HepG2 (cell line): ENCODE measurements around the gene RPL38.

Experiments used
- KDM1A ChIP-seq: IDR thresholded peaks from 2 replicates; pipeline ENCODE4 v1.6.1; 2016; ENCODE audit warnings: missing compliant biosample characterization
- NCOA1 ChIP-seq: sonication (generic); formaldehyde crosslinking; IDR thresholded peaks from 2 replicates; pipeline ENCODE4 v1.9.0; 2021; ENCODE audit warnings: missing genetic modification reagents
- NR2F1 ChIP-seq, 2 experiments: fragments of 450-650 bp in 1 of 2; formaldehyde crosslinking in 1 of 2; IDR thresholded peaks; 2 replicates each; pipeline versions ENCODE4 v1.5.0 to v1.6.1; 2016 to 2020; ENCODE audit warnings: mild to moderate bottlenecking in 1 of 2, missing compliant biosample characterization in 1 of 2, missing genetic modification reagents in 1 of 2, moderate library complexity in 1 of 2
- POLR2A ChIP-seq, 2 experiments: IDR thresholded peaks; 2 replicates each; pipeline ENCODE4 v1.6.1; 2011; ENCODE audit warnings: low read depth in 2 of 2, low read length in 2 of 2, mild to moderate bottlenecking in 1 of 2, moderate library complexity in 1 of 2; ENCODE audit not compliant: insufficient read depth in 1 of 2
- TARDBP ChIP-seq: sonication (generic); formaldehyde crosslinking; IDR thresholded peaks from 2 replicates; pipeline ENCODE4 v1.8.0; 2022; ENCODE audit warnings: mild to moderate bottlenecking, missing genetic modification reagents
- ZNF558 ChIP-seq: sonication (generic); formaldehyde crosslinking; IDR thresholded peaks from 2 replicates; pipeline ENCODE4 v1.9.0; 2022; ENCODE audit warnings: mild to moderate bottlenecking, missing genetic modification reagents, borderline replicate concordance
- ZNF766 ChIP-seq: sonication (generic); formaldehyde crosslinking; IDR thresholded peaks from 2 replicates; pipeline ENCODE4 v1.5.0; 2020; ENCODE audit warnings: missing genetic modification reagents, borderline replicate concordance
- ZNF768 ChIP-seq: sonication (generic); formaldehyde crosslinking; IDR thresholded peaks from 2 replicates; pipeline ENCODE4 v1.4.0; 2020; ENCODE audit warnings: missing genetic modification reagents
- TF ChIP-seq, protein P1 (sequence below): sonication (generic); formaldehyde crosslinking; IDR thresholded peaks from 2 replicates; pipeline ENCODE4 v1.8.0; 2022; ENCODE audit warnings: mild to moderate bottlenecking, missing genetic modification reagents
- TF ChIP-seq, protein P2 (sequence below): sonication (generic); formaldehyde crosslinking; IDR thresholded peaks from 2 replicates; pipeline ENCODE4 v1.5.0; 2020; ENCODE audit warnings: mild to moderate bottlenecking, missing genetic modification reagents, moderate library complexity
- TF ChIP-seq, protein P3 (sequence below): sonication (generic); formaldehyde crosslinking; conservative IDR thresholded peaks from 2 replicates; pipeline ENCODE4 v1.8.0; 2022; ENCODE audit warnings: mild to moderate bottlenecking, moderate library complexity, missing genetic modification reagents
- TF ChIP-seq, protein P4 (sequence below): sonication (generic); formaldehyde crosslinking; IDR thresholded peaks from one replicate; pipeline ENCODE4 v1.5.1; 2020; ENCODE audit warnings: mild to moderate bottlenecking, missing genetic modification reagents; ENCODE audit errors: not compliant biosample characterization

DNA sequence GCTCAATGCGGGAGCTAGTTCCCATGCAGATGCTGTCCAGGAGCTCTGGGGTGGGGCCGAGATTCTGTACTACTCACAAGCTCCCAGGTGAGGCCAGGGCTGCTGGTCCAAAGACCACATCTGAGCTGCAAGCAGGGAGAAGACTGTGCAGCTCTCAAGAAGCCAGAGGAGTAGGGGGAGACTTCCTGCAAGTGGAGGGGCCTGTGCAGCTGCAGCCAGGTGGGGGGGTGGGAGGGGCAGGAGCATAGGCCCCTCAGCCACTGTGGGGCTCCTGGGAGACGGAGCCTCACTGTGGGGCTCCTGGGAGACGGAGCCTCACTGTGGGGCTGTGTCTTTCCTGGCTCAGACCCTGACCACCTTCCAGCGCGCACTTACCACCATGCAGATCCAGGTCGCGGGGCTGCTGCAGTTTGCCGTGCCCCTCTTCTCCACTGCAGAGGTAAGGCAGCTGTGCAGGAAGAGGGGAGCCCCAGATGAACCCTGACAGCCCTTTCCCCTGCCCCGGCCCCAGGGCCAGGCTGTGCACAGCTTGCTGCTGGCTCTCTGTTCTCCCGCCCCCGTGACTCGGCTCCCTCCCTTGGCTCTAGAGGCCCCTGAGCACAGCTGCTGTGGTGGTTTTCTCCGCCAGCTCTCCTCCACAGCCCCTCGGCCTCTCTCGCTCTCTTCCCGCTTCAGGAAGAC lies 46.3 kb downstream of the RPL38 start:
- TF ChIP-seq, protein P1, sequence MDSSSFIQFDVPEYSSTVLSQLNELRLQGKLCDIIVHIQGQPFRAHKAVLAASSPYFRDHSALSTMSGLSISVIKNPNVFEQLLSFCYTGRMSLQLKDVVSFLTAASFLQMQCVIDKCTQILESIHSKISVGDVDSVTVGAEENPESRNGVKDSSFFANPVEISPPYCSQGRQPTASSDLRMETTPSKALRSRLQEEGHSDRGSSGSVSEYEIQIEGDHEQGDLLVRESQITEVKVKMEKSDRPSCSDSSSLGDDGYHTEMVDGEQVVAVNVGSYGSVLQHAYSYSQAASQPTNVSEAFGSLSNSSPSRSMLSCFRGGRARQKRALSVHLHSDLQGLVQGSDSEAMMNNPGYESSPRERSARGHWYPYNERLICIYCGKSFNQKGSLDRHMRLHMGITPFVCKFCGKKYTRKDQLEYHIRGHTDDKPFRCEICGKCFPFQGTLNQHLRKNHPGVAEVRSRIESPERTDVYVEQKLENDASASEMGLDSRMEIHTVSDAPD (CRISPR knock-in tag), result no peak
- TF ChIP-seq POLR2A (IDR thresholded peaks at IDR 0.05; ENCODE audit: insufficient read depth in 1 of 2, low read depth in 2 of 2, low read length in 2 of 2) (no peak), NCOA1 (no peak), ZNF768 (CRISPR knock-in tag) (no peak), ZNF558 (CRISPR knock-in tag) (no peak), KDM1A (CRISPR knock-in tag) (no peak), ZNF766 (CRISPR knock-in tag) (no peak), NR2F1 (CRISPR knock-in tag; IDR thresholded peaks at IDR 0.05) (no peak), TARDBP (CRISPR knock-in tag) (no peak)
- TF ChIP-seq, protein P2, sequence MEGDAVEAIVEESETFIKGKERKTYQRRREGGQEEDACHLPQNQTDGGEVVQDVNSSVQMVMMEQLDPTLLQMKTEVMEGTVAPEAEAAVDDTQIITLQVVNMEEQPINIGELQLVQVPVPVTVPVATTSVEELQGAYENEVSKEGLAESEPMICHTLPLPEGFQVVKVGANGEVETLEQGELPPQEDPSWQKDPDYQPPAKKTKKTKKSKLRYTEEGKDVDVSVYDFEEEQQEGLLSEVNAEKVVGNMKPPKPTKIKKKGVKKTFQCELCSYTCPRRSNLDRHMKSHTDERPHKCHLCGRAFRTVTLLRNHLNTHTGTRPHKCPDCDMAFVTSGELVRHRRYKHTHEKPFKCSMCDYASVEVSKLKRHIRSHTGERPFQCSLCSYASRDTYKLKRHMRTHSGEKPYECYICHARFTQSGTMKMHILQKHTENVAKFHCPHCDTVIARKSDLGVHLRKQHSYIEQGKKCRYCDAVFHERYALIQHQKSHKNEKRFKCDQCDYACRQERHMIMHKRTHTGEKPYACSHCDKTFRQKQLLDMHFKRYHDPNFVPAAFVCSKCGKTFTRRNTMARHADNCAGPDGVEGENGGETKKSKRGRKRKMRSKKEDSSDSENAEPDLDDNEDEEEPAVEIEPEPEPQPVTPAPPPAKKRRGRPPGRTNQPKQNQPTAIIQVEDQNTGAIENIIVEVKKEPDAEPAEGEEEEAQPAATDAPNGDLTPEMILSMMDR (CRISPR knock-in tag), result no peak
- TF ChIP-seq, protein P3, sequence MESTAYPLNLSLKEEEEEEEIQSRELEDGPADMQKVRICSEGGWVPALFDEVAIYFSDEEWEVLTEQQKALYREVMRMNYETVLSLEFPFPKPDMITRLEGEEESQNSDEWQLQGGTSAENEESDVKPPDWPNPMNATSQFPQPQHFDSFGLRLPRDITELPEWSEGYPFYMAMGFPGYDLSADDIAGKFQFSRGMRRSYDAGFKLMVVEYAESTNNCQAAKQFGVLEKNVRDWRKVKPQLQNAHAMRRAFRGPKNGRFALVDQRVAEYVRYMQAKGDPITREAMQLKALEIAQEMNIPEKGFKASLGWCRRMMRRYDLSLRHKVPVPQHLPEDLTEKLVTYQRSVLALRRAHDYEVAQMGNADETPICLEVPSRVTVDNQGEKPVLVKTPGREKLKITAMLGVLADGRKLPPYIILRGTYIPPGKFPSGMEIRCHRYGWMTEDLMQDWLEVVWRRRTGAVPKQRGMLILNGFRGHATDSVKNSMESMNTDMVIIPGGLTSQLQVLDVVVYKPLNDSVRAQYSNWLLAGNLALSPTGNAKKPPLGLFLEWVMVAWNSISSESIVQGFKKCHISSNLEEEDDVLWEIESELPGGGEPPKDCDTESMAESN (CRISPR knock-in tag), result no peak
- TF ChIP-seq, protein P4, sequence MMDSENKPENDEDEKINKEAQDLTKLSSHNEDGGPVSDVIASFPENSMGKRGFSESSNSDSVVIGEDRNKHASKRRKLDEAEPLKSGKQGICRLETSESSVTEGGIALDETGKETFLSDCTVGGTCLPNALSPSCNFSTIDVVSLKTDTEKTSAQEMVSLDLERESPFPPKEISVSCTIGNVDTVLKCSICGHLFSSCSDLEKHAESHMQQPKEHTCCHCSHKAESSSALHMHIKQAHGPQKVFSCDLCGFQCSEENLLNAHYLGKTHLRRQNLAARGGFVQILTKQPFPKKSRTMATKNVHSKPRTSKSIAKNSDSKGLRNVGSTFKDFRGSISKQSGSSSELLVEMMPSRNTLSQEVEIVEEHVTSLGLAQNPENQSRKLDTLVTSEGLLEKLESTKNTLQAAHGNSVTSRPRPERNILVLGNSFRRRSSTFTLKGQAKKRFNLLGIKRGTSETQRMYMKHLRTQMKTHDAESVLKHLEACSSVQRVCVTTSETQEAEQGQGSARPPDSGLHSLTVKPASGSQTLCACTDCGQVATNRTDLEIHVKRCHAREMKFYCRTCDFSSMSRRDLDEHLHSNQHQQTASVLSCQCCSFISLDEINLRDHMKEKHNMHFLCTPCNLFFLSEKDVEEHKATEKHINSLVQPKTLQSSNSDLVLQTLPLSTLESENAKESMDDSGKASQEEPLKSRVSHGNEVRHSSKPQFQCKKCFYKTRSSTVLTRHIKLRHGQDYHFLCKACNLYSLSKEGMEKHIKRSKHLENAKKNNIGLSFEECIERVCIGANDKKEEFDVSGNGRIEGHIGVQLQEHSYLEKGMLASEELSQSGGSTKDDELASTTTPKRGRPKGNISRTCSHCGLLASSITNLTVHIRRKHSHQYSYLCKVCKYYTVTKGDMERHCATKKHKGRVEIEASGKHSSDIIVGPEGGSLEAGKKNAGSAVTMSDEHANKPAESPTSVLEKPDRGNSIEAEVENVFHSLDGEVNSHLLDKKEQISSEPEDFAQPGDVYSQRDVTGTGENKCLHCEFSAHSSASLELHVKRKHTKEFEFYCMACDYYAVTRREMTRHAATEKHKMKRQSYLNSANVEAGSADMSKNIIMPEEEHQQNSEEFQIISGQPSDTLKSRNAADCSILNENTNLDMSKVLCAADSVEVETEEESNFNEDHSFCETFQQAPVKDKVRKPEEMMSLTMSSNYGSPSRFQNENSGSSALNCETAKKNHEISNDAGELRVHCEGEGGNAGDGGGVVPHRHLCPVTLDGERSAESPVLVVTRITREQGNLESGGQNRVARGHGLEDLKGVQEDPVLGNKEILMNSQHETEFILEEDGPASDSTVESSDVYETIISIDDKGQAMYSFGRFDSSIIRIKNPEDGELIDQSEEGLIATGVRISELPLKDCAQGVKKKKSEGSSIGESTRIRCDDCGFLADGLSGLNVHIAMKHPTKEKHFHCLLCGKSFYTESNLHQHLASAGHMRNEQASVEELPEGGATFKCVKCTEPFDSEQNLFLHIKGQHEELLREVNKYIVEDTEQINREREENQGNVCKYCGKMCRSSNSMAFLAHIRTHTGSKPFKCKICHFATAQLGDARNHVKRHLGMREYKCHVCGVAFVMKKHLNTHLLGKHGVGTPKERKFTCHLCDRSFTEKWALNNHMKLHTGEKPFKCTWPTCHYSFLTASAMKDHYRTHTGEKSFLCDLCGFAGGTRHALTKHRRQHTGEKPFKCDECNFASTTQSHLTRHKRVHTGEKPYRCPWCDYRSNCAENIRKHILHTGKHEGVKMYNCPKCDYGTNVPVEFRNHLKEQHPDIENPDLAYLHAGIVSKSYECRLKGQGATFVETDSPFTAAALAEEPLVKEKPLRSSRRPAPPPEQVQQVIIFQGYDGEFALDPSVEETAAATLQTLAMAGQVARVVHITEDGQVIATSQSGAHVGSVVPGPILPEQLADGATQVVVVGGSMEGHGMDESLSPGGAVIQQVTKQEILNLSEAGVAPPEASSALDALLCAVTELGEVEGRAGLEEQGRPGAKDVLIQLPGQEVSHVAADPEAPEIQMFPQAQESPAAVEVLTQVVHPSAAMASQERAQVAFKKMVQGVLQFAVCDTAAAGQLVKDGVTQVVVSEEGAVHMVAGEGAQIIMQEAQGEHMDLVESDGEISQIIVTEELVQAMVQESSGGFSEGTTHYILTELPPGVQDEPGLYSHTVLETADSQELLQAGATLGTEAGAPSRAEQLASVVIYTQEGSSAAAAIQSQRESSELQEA (CRISPR knock-in tag), result no peak
